NCI-H1105 (cell line): ENCODE results near the gene ELOF1.

Experiments
- DNase-seq: peaks from one replicate; lab custom pipeline; 2025; lab: John Stamatoyannopoulos, UW

ELOF1 gene

GRCh38 chr19:11535792-11536595 lies 23.0 kb downstream of the ELOF1 start:
- DNase-seq: peak; percentile 64

DNA sequence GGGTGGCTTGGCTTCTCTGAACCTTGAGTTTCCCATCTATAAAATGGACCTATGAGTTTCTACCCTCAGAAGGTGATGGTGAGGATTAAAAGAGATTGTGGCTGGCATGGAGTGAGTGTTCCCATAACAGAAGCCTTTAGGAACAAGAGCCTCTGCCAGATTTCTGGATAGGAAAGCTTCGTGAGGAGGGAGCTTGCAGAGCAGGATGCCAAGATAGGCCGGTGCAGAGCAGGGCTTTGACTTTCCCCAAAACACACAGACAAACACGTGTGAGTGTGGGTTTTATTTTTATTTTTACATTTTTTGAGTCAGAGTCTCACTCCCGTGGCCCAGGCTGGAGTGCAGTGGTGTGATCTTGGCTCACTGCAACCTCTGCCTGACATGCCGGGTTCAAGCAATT lies 24.1 kb downstream of the ELOF1 start:
- DNase-seq: no peak

- DNase-seq: no peak
Measured at GRCh38 chr19:11534538-11534937, 24.5 kb downstream of the ELOF1 start.

- DNase-seq: no peak
Measured at GRCh38 chr19:11530432-11530831, 28.6 kb downstream of the ELOF1 start.

GRCh38 chr19:11528551-11529341 lies 30.3 kb downstream of the ELOF1 start, which contains the start of gene ECSIT:
TSS of gene ECSIT (minus strand) at chr19:11529134. CDS start at chr19:11519170, 9,964 bp downstream.
- DNase-seq: peak; percentile 98

- no peak for DNase-seq
Measured at GRCh38 chr19:11519138-11519537, 39.9 kb downstream of the ELOF1 start.

GRCh38 chr19:11513946-11514345 lies 45.1 kb downstream of the ELOF1 start:
- no peak for DNase-seq

DNA sequence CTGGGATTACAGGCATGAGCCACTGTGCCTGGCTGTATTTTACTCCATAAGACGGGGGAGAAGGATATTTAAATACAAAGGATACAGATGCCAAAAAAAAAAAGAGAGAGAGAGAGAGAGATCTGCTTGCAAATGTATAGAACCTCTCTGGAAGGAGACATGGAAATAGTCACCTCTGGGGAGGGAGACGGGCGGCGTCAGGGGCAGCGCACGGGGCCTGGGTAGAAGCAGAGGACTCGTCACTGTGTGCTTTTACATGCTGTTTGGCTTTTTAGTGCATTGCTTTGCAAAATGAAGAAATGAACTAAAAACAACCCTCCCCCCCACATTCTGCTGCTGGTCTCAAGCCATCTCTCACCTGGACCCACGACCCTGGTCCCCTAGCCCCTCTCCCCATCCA lies 48.6 kb downstream of the ELOF1 start:
- no peak for DNase-seq

GRCh38 chr19:11507370-11508078 lies 51.5 kb downstream of the ELOF1 start:
- no peak for DNase-seq

GRCh38 chr19:11506967-11507366 lies 52.1 kb downstream of the ELOF1 start:
- no peak for DNase-seq

DNA sequence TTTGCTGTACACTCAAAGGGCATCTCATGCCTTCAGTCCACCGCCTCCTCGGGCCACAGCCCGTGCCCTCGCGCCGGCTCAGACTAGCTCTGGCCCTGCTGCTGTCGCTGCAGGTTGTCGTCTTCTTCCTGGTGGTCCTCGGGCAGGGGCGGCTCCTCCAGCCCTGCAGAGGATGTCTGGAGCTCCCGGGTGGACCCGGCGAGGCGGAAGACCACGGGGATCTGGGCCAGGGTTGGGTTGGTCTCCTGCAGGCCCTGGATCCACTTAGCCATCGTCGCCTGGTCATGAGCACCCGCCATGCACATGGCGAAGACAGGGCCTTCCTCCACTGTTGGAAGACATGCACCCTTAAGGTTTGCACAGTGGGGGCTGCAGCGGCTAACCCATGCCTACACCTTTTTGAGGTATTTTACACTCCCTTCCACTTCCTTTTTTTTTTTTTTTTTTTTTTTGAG lies 52.9 kb downstream of the ELOF1 start:
- DNase-seq: no peak

- DNase-seq: peak; percentile 95
Measured at GRCh38 chr19:11505504-11506100, 53.4 kb downstream of the ELOF1 start, which contains the start of gene ZNF653. TSS of gene ZNF653 (minus strand) at chr19:11505839. CDS start at chr19:11505786, 53 bp downstream.

DNA sequence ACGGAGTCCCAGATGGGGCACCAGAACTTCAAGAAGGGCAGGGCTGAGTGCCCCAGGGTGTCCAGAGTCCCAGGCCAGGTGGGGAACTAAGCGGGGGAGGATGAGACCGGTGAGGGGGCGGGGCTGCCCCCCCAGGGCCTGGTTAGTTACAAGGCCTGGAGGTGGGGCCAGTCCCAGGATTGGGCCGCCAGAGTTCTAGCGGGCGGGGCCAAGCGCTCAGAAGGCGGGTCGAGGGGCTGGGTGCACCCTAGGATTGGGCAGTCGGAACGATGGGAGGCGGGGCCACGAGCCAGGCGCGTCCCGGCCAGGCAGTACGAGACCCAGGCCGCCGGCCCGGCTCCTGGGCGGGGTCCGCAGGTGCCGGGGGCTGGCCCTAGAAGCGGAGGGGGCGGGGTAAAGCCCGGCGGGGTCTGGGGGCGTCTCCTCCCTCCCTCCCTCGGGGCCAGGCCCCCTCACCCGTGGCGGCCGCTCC lies 54.0 kb downstream of the ELOF1 start:
- peak; percentile 97 for DNase-seq

GRCh38 chr19:11504502-11505031 lies 54.5 kb downstream of the ELOF1 start:
- no peak for DNase-seq
